GM21447 (cell line): Measurements from ENCODE around the gene HIVEP2.

Source experiments
- ATAC-seq: cut with Tn5 transposase; IDR thresholded peaks from one replicate; pipeline ENCODE4 v1.9.1; 2021; ENCODE audit not compliant: unreplicated experiment

The HIVEP2 gene

DNA sequence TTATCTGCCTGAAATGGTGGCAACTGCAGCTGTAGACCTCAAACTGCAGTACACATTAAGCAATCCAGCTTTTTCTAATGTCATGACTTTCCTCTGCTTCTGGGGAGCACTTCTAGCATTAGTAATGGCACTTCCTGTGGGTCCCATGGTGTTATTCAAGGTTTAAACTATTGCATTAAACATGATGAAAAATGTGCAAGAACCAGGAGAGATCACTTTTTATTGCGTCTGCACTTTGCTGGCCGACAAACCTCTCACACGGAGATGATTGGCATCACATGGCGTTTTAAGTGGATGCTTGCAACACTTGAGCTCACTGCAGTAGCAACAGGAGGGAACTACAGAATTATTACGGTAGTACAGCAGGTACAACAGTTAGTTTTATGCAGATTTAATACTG lies 148.4 kb downstream of the HIVEP2 start:
- ATAC-seq = no peak

- ATAC-seq = no peak
Measured at GRCh38 chr6:142796024-142796423, 149.0 kb downstream of the HIVEP2 start.

DNA sequence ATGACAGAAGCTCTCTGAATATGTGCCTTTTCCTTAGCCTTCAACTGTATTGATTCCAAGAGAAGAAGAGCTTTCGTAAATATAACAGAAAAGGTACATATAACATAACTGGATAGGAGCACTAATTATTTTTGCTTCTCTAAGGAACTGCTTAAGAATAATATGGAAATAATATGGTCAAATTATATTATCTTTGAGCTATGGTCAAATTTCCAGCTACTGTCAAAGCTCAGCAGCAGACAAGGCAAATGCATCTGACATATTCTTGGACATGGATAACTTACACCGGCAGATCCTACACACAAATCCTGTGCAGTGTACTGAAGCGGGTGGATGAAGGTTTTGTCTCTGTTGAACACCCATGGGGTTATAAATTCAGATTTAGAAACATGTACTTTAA lies 150.6 kb downstream of the HIVEP2 start:
- no peak for ATAC-seq

DNA sequence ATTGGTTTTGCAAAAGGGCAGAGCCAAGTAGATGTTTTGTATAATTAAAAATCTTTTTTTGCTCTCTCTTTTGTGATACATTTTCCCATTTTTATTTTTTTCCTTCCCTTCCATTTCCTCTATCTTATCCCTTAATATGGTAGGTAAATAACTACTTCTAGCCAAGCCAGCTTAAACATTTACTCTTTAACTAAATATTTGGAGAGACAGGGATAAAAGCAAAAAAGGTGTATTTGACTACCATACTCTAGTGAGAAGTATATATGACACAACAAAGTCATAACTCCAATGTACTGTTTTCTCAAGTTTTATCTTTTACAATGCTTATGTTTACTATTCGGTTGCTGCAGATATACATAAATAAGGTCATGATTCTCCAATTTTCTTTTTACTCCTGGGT lies 154.7 kb downstream of the HIVEP2 start:
- ATAC-seq = no peak

- ATAC-seq = no peak
Measured at GRCh38 chr6:142787422-142787821, 157.6 kb downstream of the HIVEP2 start.

DNA sequence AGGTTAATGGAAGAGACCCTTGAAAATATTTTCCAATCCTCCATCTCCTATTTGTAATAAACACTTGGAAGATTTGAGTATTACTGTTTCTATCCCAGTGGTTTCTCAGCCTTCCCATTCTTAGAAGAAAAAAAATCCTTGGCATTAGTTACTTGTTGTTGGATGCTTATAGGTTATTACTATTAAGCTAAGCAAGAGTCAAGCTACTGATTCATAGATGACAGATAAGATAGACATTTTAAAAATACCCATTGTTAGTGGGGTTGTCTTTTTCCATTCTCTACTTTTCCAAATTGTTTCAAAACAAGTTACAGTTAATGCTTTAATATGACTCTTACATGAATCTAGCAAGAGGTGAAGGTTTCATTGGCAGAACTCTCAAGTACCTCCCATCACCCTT lies 158.5 kb downstream of the HIVEP2 start:
- ATAC-seq = no peak

DNA sequence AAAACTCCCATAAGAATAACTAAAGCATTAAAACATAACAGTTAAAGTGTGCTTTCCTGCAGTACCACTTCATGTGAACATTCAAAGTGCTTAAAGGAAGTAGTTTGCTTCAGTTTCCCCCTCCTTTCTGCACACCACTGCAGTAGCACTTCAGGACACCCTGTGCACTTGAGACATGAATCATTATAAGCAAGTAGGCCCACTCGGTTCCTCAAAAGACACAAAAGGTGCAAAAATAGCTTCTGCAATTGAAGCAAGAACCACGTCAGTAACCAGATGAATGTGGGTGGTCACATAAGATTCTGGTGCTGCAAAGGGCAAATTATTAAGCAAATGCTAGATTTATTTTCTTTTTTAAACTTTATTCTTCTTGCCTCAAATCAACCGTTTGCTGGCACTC lies 160.6 kb downstream of the HIVEP2 start:
- peak; percentile 99 for ATAC-seq

- ATAC-seq = no peak
Measured at GRCh38 chr6:142783499-142783898, 161.5 kb downstream of the HIVEP2 start.

- no peak for ATAC-seq
Measured at GRCh38 chr6:142781129-142781528, 163.8 kb downstream of the HIVEP2 start.

- ATAC-seq = no peak
Measured at GRCh38 chr6:142773859-142774648, 170.9 kb downstream of the HIVEP2 start.

DNA sequence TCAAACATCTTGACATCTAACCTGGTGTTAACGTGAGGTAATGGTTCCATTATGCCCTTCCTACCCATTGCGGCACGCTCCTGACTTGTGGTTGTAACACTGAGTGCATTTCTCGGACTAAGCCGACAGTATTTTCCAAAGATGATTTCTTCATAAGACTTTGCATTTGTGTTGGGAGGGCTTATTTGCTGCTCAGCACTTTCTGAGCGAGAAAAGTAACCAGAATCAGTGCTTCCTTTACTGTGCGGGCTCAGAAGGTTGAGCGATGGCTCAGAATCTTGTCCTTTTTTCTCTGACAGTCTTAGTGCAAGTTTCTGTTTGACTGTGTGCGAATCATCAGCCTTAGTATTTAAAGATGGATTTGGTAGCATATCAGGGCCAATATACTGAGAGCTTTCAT lies 171.7 kb downstream of the HIVEP2 start:
- no peak for ATAC-seq

DNA sequence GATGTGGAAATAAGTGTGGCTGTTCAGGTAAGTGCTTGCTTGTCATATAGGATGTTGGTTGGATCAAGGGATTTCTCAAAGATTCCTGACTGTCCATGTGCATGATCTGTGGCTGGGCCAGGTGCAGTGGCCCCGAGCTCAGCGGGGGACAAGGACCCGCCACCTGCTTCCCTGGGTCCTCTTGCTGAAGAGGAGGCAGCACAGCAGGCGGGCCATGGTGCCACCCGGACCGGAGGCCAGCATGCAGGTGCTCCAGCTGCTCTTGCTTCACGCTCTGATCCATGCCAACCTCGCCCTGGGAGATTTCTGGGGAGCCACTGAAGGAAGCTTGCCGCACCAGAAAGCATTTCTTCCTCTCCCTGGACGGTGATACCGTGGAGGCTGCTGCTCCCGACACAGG lies 173.8 kb downstream of the HIVEP2 start:
- ATAC-seq = no peak

- ATAC-seq = no peak
Measured at GRCh38 chr6:142765306-142765705, 179.7 kb downstream of the HIVEP2 start.

GRCh38 chr6:142764311-142764710 lies 180.7 kb downstream of the HIVEP2 start:
- no peak for ATAC-seq

GRCh38 chr6:142763205-142763604 lies 181.8 kb downstream of the HIVEP2 start:
- no peak for ATAC-seq

GRCh38 chr6:142761756-142762155 lies 183.2 kb downstream of the HIVEP2 start:
- ATAC-seq = peak; percentile 92

DNA sequence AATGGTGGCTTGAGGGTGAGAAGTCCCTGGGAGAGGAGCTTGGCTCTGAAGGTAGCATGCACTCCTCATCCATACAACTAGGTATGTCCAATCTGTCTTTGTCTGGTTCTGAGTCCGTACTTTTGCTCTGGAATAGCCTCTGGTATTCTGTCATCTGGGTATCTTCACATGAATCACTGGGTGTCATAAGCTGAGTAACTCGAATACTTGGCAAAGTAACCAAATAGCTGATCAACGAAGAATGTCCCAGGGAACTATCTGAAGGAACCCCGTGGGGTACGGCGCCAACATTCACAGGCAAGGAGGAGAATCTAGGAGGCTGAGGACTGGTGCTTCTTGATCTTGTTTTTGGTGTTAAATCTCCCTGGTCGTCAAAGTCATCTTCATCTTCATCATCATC lies 184.8 kb downstream of the HIVEP2 start:
- no peak for ATAC-seq

- ATAC-seq = no peak
Measured at GRCh38 chr6:142758629-142759025, 186.3 kb downstream of the HIVEP2 start.

DNA sequence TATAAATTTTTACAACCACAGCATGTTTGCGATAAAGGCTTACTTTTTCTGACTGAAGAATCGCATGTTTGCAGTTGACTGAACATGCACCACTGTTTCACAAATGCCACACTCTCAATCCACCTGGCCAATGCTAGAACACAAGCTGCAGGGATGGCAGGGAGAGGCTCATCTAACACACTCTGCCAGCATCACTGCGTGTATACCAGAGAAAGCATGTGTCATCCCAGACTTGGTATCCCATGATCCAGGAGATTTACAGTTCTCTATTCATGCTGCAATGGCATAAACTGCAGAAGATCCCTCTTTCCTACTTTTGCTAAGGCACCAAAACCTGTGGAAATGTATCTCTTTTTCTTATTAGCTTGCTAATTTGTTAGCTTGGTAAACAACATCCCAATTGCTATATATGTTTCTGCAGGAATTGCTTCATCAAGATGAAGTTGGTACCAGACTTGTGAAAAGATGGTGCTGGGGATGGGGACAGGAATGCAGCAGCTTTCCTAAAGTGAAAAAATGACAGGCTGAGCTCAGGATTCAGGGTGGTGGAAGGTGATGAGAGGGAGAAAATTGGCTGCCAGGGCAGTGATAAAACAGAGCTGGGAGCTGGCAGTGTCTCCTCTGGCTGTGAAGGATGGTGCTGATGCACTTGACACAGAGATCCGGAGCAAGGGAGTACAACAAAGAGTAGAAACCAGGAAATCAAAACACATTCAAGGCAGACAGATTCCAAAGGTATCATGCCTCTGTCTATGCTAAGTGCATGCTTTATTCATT lies 186.9 kb downstream of the HIVEP2 start:
- ATAC-seq = no peak

DNA sequence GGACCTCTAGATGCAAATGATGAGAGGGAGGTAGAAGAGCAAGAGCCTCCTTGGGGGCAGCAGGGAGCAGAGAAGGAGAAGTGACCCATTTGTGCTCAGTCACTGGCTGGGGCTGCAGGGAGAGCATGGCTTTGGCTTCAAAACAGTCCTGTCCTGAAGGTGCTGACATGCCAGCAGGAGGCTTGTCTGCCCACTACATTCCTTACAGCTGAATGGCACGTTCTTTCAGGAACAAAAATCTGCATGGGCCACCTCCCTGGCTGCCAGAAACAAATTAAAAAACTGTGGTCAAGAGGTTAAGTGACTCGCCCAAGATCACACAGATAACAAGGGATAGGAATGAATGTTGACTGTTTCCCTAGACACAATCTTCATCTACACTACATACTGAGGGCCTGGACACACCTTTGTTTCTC lies 188.8 kb downstream of the HIVEP2 start:
- no peak for ATAC-seq

- no peak for ATAC-seq
Measured at GRCh38 chr6:142753196-142753595, 191.8 kb downstream of the HIVEP2 start.

DNA sequence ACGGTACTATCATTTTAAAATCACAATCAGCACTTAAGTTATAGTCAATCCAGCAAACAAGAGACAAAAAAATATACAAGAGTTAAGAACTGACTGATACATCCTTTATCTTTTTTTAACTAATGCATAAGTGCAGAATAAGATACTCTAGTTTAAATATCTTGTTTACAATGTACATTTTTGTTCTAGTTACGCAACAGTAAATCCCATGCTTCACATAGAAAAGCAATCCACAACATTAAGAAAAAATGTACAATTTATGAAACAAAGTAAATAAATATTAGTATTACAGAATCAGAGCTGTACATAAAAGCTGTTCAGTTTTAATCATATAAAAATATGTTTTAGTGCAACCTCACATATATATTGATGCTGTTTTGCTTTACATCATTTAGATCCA lies 192.6 kb downstream of the HIVEP2 start:
- ATAC-seq = no peak
